VCaP (cell line): ENCODE data around the gene FKBP11.
A peak's percentile ranks its signal among the peaks of the same experiment; 100 is the strongest.

Experiments used
- H3K27ac ChIP-seq: fragments of 450-650 bp; 2 replicates; pipeline ENCODE4 v1.5.1; 2017
- TF ChIP-seq, protein P1 (sequence below): fragments of 450-650 bp; conservative IDR thresholded peaks from 2 replicates; pipeline ENCODE4 v1.5.1; 2017; ENCODE audit warnings: mild to moderate bottlenecking, moderate library complexity

Gene FKBP11

DNA sequence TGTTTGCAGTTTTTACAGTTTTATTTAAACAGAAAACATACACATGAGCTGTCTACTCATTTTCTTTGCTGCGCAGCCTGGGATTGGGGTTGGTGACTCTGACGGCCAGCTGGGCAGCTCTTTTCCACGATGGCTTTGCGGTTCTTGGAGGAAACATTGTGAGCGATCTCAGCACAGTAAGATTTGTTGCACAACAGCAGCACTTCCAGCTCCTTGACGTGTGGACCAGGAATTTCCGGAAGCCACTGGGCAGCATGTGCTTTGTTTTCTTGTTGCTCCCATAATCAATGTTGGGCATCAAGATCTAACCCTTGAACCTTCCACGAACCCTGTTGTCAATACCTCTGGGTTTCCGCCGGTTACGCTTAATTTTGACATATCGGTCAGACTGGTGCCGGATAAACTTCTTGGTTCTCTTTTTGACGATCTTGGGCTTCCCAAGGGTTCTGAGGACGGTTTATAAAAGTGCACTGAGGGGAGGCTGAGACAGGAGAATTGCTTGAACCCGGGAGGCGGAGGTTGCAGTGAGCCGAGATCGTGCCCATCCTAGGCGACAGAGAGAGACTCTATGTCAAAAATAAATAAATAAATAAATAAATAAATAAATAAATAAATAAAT, 21.8 kb downstream of the FKBP11 start:
- TF ChIP-seq, protein P1, sequence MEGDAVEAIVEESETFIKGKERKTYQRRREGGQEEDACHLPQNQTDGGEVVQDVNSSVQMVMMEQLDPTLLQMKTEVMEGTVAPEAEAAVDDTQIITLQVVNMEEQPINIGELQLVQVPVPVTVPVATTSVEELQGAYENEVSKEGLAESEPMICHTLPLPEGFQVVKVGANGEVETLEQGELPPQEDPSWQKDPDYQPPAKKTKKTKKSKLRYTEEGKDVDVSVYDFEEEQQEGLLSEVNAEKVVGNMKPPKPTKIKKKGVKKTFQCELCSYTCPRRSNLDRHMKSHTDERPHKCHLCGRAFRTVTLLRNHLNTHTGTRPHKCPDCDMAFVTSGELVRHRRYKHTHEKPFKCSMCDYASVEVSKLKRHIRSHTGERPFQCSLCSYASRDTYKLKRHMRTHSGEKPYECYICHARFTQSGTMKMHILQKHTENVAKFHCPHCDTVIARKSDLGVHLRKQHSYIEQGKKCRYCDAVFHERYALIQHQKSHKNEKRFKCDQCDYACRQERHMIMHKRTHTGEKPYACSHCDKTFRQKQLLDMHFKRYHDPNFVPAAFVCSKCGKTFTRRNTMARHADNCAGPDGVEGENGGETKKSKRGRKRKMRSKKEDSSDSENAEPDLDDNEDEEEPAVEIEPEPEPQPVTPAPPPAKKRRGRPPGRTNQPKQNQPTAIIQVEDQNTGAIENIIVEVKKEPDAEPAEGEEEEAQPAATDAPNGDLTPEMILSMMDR = no peak
- H3K27ac ChIP-seq = no peak overlapping the region

- TF ChIP-seq, protein P1 = no peak
These were observed 24.0 kb downstream of the FKBP11 start for GRCh38 chr12:48901278-48901677.

DNA sequence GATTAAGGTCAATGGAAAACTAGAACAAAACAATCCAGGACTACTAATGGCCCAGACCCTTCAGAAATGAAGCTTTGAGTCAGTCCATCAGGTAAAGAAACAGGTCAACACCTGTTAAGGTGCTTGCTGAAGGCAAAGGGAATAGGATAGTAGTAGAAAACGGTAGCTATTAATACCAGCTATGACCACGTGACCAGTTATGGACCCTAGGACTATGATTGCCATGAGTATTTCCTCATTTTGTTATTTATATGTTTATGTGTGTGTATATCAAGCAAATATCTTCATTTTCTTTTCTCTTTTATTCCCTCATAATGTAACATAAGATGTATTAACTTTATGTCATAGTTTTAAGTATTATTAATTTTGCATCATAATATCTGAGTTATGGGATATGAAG, 25.6 kb downstream of the FKBP11 start:
- TF ChIP-seq, protein P1 = no peak
- H3K27ac ChIP-seq = no peak overlapping the region

More at GRCh38 chr12:48901278-48901677, 24.0 kb downstream of the FKBP11 start:
- H3K27ac ChIP-seq = no peak overlapping the region

DNA sequence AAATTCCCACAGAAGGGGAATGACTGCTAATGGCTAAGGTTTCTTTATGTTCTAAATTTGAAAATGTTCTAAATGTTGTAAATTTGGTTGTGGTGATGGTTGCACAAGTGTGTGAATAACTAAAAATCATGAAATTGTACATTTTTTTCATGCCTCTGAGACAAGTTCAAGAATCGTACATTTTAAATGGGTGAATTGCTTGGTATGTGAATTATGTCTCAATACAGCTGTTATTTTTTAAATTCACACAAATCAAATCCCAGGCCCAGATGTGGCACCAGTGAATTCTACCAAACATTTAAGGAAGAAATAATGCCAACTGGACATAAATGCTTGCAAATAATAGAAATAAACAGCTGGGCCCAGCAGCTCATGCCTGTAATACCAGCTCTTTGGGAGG, 31.0 kb downstream of the FKBP11 start:
- H3K27ac ChIP-seq = no peak overlapping the region
- TF ChIP-seq, protein P1 = no peak

GRCh38 chr12:48890657-48891418, 34.5 kb downstream of the FKBP11 start:
- no peak overlapping the region for H3K27ac ChIP-seq
- TF ChIP-seq, protein P1 = peak; percentile 98

DNA sequence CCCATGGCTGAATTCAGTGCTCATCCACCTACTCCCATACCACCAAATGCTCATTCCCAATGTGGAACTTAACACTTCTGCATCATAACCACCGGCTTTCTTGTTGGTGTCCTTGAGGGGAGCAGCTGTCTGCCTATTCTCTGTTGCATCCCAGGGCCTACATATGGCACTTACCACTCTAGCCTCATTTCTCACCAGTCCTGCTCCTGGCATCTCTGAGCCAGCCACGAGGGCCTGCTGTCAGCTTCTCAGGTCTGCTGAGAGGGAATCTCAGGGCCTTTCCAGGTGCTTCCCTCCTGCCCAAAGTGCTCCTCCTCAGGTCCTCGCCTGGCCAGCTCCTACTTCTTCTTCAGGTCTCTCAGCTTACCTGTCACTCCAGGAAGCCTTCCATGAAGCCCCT, 35.6 kb downstream of the FKBP11 start:
- H3K27ac ChIP-seq = no peak overlapping the region
- TF ChIP-seq, protein P1 = no peak

DNA sequence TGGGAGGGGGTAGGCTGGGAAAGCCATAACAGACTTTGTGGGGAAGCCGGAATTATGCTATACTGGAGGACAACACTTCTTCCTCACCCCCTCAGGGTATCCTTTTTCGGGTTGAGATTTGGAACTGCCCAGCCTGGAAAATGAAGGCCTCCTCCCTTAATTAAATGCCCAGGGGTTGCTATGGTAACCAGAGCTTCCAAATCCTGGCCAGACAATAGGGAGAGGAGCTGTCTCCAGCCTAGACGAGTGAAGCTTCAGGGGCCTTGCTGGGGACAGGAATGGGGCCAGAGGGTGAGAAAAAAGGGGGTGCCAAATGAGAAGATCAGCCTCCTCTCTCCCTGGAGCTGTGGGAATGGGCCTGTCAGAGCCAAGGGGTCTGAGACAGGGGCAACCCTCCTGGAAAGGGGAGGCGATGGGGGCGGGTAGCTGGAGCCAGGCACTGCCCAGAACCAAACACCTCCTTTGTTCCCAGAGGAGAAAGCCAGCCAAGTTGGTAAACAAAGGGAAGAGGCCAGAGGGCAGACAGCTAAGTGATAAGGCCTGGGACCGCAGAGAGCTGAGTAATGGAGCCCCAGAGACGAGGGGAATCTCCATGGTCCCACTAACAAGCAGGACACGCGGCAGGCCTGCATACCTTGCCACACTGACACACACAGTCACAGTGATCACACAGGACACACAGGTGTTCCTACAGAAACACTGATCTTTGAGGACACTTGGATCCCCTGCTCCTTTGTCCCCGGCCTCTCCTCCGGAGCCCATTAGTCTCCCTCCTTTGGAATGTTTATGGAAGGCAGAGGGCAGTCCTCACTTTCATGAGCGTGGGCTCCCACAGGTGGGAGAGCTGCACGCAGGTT, 41.8 kb downstream of the FKBP11 start:
- TF ChIP-seq, protein P1 = no peak
- H3K27ac ChIP-seq = peak overlapping the region; percentile 64
